ENCODE measurements around the gene ANKRD6.
A peak's percentile ranks its signal among the peaks of the same experiment; 100 is the strongest.
"Not testable (repeated sequence)": the region's sequence is repeated elsewhere in the genome, so short reads cannot be mapped to it uniquely, and the experiment has no call there.

ANKRD6 gene

GRCh38 chr6:89638320-89639195 lies 205.6 kb downstream of the ANKRD6 start, which contains the start of gene LYRM2:
LYRM2 (minus strand) TSS chr6:89638747; CDS start chr6:89638716, 31 bp downstream.
- peak; percentile 91 for DNase-seq (ENCODE audit: low read depth)
- 0 out of 2 replicates have a peak, but pooled peaks have one; percentile 7 for TF ChIP-seq CTCF (conservative IDR thresholded peaks at IDR 0.05; ENCODE audit: low read length)
- H3K4me3 ChIP-seq (ENCODE audit: low read length): peak within 1 kb of the TSS; percentile 91

- TF ChIP-seq CTCF (conservative IDR thresholded peaks at IDR 0.05; ENCODE audit: low read length): no peak
- DNase-seq (ENCODE audit: low read depth): peak; percentile 40
Observed at GRCh38 chr6:89640804-89641203, 207.9 kb downstream of the ANKRD6 start.

GRCh38 chr6:89641581-89641980 lies 208.6 kb downstream of the ANKRD6 start:
- H3K4me3 ChIP-seq (ENCODE audit: low read length); DNase-seq (ENCODE audit: low read depth): not testable (repeated sequence)

More at GRCh38 chr6:89640804-89641203, 207.9 kb downstream of the ANKRD6 start:
- H3K4me3 ChIP-seq (ENCODE audit: low read length): no peak overlapping the region

GRCh38 chr6:89642956-89643355 lies 210.0 kb downstream of the ANKRD6 start:
- no peak for DNase-seq (ENCODE audit: low read depth)
- H3K4me3 ChIP-seq (ENCODE audit: low read length): no peak overlapping the region
- TF ChIP-seq CTCF (conservative IDR thresholded peaks at IDR 0.05; ENCODE audit: low read length): no peak

- DNase-seq (ENCODE audit: low read depth): no peak
- no peak overlapping the region for H3K4me3 ChIP-seq (ENCODE audit: low read length)
- no peak for TF ChIP-seq CTCF (conservative IDR thresholded peaks at IDR 0.05; ENCODE audit: low read length)
Observed at GRCh38 chr6:89643406-89643805, 210.5 kb downstream of the ANKRD6 start.

GRCh38 chr6:89644864-89645263 lies 211.9 kb downstream of the ANKRD6 start:
- no peak for DNase-seq (ENCODE audit: low read depth)
- no peak overlapping the region for H3K4me3 ChIP-seq (ENCODE audit: low read length)
- TF ChIP-seq CTCF (conservative IDR thresholded peaks at IDR 0.05; ENCODE audit: low read length): no peak

GRCh38 chr6:89649682-89650081 lies 216.7 kb downstream of the ANKRD6 start:
- TF ChIP-seq CTCF (conservative IDR thresholded peaks at IDR 0.05; ENCODE audit: low read length): no peak

More at GRCh38 chr6:89649682-89650081, 216.7 kb downstream of the ANKRD6 start:
- H3K4me3 ChIP-seq (ENCODE audit: low read length): no peak overlapping the region
- DNase-seq (ENCODE audit: low read depth): no peak
